Measurements from ENCODE around the gene INSRR.

GRCh38 chr1:156804026-156804425 lies 54.9 kb downstream of the INSRR start:
- TF ChIP-seq CTCF (IDR thresholded peaks at IDR 0.05; ENCODE audit: low read depth, low read length) (no peak), POLR2A (IDR thresholded peaks at IDR 0.05; ENCODE audit: extremely low read depth, insufficient read length) (no peak), MAX (IDR thresholded peaks at IDR 0.05; ENCODE audit: low read depth, low read length) (no peak)
